GM12873 (cell line): ENCODE measurements around the gene PLGRKT.
A peak's percentile ranks its signal among the peaks of the same experiment; 100 is the strongest.

ENCODE experiments used
- CTCF ChIP-seq: IDR thresholded peaks from 2 replicates; pipeline ENCODE4 v1.5.1; 2012; ENCODE audit warnings: low read depth, mild to moderate bottlenecking, moderate library complexity, low read length, control low read depth; ENCODE audit not compliant: insufficient read depth; ENCODE audit errors: missing control alignments

PLGRKT gene

GRCh38 chr9:5443850-5444249 is 6.1 kb upstream of the PLGRKT start:
- TF ChIP-seq CTCF = no peak

- peak; percentile 66 for TF ChIP-seq CTCF
These were observed 4.8 kb upstream of the PLGRKT start for GRCh38 chr9:5442400-5443011.

- no peak for TF ChIP-seq CTCF
These were observed 3.3 kb upstream of the PLGRKT start for GRCh38 chr9:5441043-5441442.

- no peak for TF ChIP-seq CTCF
These were observed 2.7 kb upstream of the PLGRKT start for GRCh38 chr9:5440426-5440825.

- TF ChIP-seq CTCF = no peak
These were observed 807 bp upstream of the PLGRKT start for GRCh38 chr9:5438301-5439162.

GRCh38 chr9:5436441-5436840 is 1.3 kb downstream of the PLGRKT start:
- TF ChIP-seq CTCF = no peak

- TF ChIP-seq CTCF = no peak
These were observed 1.8 kb downstream of the PLGRKT start for GRCh38 chr9:5435912-5436311.
